Activated T-helper 1 cell treated with anti-CD3 and anti-CD28 coated beads, Interleukin-12 subunit alpha, Interleukin-12 subunit beta, Interleukin-2, Interleukin-4 antibody, amounts not matched to agents 30 ng/mL and 10 ng/mL and 1 ng/mL, durations not matched to agents 14 hours and 24 hours and 36 hours (primary cell): ENCODE results near the gene CDH19. TPM values are rescaled to one million over a fixed set of nuclear protein-coding genes. Genes with fewer than 3 reads are reported as not detected.

Experiments used
- DNase-seq: peaks from one replicate; pipeline ENCODE4 v3.0.0; 2021; ENCODE audit warnings: low spot score
- H3K27ac Mint-ChIP-seq: one replicate; pipeline ENCODE4 v1.8.0; 2021; ENCODE audit warnings: mild to moderate bottlenecking, mixed read lengths
- H3K27me3 Mint-ChIP-seq: one replicate; pipeline ENCODE4 v1.8.0; 2022; ENCODE audit warnings: mild to moderate bottlenecking, moderate library complexity, mixed read lengths; ENCODE audit not compliant: insufficient read depth
- H3K36me3 Mint-ChIP-seq: one replicate; pipeline ENCODE4 v1.8.0; 2021; ENCODE audit warnings: low read depth, mixed read lengths
- H3K4me1 Mint-ChIP-seq: one replicate; pipeline ENCODE4 v1.8.0; 2021; ENCODE audit warnings: low read depth, mixed read lengths
- H3K4me3 Mint-ChIP-seq: one replicate; pipeline ENCODE4 v1.8.0; 2021; ENCODE audit warnings: mild to moderate bottlenecking, moderate library complexity, mixed read lengths
- H3K9me3 Mint-ChIP-seq: one replicate; pipeline ENCODE4 v1.8.0; 2021; ENCODE audit warnings: mixed read lengths
- intact Hi-C: fragments of 100-400 bp; cut with micrococcal nuclease; formaldehyde crosslinking; loops from one replicate; pipeline ENCODE4 v1.15.1; 2024
- total RNA-seq: library from RNA; stranded (reverse); gene quantifications from 2 replicates; pipeline ENCODE4 v1.2.3, GENCODE V29; 2022

Gene CDH19
- total RNA-seq, 1 donor from 2014 or later: not detected

DNA sequence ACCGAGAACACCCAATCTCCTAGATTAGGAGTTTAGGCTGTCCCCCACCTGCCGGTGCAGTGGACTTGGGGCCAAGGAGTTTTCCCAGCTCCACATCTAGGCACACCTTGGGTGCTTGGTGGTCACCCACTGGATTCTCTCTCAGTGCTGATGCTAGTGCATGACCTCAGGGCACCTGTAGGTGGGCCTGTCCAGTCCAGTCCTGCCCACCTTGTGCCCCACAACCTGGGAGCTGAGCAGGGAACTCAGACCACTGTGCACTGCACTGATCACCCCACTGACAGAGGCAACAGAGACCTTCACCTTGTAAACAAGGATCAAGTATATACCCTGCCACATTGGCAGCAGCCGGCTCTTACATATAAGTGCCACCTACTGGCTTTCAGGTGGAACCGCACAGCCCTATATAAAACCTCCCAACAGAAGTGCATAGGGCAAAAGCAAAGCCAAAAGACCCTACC, 12.7 kb upstream of the CDH19 start:
- Mint-ChIP-seq H3K4me1 (no peaks in the 10 kb centered on the region), H3K4me3 (no peak overlapping the region), H3K27me3 (peaks cover 2% of the 10 kb centered on the region), H3K36me3 (no peaks in the 10 kb centered on the region), H3K9me3 (no peaks in the 10 kb centered on the region), H3K27ac (no peak overlapping the region)
- intact Hi-C loops: no loop called here
- DNase-seq: no peak

DNA sequence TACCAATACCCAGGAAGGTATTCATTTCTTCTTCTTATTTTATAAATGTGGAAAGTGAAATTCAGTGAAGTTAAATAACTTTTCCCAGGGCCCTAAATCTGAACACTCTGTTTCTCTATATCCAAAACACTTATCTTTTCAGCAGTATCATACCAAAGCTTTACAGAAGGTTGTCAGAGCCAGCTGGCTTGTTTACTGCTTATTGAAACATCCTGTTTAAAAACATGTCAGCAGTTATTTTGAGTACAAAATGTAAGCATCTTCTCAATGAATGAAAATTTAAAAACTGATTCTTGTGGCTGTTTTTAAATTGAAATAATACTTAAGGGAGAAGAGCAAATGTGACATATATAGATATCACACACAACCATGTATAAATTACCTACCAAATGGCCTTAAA, 11.3 kb upstream of the CDH19 start:
- no peak overlapping the region for H3K4me3 Mint-ChIP-seq
- intact Hi-C loops: no loop called here
- H3K4me1 Mint-ChIP-seq: no peaks in the 10 kb centered on the region
- no peaks in the 10 kb centered on the region for H3K36me3 Mint-ChIP-seq
- no peak overlapping the region for H3K27ac Mint-ChIP-seq
- H3K9me3 Mint-ChIP-seq: no peaks in the 10 kb centered on the region
- H3K27me3 Mint-ChIP-seq: peaks cover 2% of the 10 kb centered on the region
- no peak for DNase-seq

DNA sequence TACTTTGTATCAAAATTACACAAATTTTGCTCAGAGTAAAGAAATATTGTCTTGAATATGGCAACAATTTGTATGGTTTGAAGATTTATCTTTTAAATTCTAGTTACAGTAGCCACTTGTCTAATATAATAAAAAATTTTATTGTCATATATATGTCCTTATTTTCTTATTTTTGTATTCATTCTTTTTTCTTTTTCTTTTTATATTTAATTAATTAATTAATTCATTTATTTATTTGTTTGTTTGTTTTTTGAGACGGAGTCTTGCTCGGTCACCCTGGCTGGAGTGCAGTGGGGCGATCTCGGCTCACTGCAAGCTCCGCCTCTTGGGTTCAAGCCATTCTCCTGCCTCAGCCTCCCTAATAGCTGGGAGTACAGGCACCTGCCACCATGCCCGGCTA, 3.7 kb upstream of the CDH19 start:
- Mint-ChIP-seq H3K27ac (no peak overlapping the region), H3K27me3 (no peaks in the 10 kb centered on the region), H3K9me3 (no peaks in the 10 kb centered on the region), H3K4me1 (no peaks in the 10 kb centered on the region), H3K4me3 (no peak overlapping the region), H3K36me3 (no peaks in the 10 kb centered on the region)
- intact Hi-C loops: no loop called here
- no peak for DNase-seq

DNA sequence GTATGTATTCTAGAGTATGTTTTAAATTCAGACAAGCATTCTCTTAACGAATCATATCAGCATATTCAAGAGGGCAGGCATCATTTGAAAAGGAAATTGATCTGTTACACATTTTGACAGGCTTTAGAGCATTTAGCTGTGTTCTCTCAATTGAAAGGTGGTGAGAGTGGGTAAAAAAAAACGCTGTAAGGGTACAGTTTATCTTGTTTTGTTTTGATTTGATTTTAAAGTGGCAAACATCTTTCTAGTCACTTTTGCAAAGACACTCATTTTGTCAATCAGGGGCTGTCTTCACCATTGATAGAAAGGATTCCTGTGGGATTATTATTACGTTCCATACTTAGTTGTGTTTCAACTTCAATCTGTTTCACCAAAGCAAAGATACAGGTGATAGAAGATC, 2.2 kb downstream of the CDH19 start:
- no peaks in the 10 kb centered on the region for H3K36me3 Mint-ChIP-seq
- H3K4me3 Mint-ChIP-seq: no peak overlapping the region
- peaks cover 3% of the 10 kb centered on the region for H3K9me3 Mint-ChIP-seq
- DNase-seq: no peak
- no peaks in the 10 kb centered on the region for H3K4me1 Mint-ChIP-seq
- no peaks in the 10 kb centered on the region for H3K27me3 Mint-ChIP-seq
- H3K27ac Mint-ChIP-seq: no peak overlapping the region
- intact Hi-C loops: no loop called here

DNA sequence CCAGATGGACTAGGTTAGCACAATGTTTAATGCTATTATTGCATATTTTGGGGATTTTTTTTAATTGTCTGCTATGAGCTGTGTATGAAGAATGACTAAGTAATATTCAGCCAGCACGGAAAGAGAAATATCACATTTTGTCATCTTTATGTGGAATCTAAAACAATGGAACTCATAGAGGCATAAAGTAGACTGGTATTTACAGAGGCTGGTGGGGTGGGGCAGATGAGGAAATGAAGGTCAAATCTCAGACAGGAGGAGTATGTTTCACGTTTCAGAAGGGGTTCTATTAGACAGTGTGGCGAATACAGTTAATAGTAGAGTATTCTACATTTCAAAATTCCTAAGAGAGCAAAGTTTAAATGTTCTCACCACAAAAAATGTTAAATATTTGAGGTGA, 4.7 kb downstream of the CDH19 start:
- intact Hi-C loops: no loop called here
- Mint-ChIP-seq H3K9me3 (peaks cover 3% of the 10 kb centered on the region), H3K27me3 (no peaks in the 10 kb centered on the region), H3K4me3 (no peak overlapping the region), H3K27ac (no peak overlapping the region), H3K36me3 (no peaks in the 10 kb centered on the region), H3K4me1 (no peaks in the 10 kb centered on the region)
- DNase-seq: no peak

DNA sequence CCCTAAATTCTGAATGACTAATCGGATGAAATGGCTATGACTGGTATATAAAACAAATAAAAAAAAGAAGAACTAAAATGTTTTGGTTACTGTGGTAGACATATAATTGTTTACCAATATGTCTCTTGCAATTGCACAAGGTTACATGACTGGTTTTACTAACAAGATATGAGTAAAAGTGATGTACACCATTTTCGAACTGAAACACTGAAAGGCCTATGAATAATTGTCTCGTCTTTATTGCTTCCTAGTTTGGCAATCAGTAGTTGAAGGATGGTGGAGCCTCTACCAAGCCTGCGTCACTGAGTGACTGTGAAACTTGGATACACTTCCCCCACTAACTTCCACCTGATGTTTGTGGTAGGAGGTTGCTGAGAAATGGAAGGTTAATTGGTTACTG, 16.5 kb downstream of the CDH19 start:
- H3K27ac Mint-ChIP-seq: no peak overlapping the region
- no peak for DNase-seq
- intact Hi-C loops: no loop called here
- H3K27me3 Mint-ChIP-seq: no peaks in the 10 kb centered on the region
- H3K9me3 Mint-ChIP-seq: no peaks in the 10 kb centered on the region
- H3K4me1 Mint-ChIP-seq: no peaks in the 10 kb centered on the region
- H3K36me3 Mint-ChIP-seq: no peaks in the 10 kb centered on the region
- no peak overlapping the region for H3K4me3 Mint-ChIP-seq

DNA sequence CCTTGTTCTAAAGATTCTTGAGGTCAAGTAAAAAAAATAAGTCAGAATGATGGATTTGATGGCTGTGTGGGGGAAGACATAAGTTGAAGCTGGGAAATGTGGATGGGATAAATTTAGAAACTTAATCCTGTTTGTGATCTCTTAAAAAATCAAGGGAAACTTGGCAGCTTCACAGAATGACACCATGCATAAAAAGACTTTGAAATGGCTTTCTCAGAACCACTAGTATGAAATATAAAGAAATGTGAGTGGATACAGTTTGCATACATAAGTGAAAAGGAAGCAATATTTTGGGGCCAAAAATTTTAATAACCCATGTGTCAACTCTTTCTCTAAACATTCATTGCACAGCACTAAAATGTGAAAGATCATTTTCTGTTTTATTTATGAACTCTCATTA, 21.7 kb downstream of the CDH19 start:
- Mint-ChIP-seq H3K27ac (no peak overlapping the region), H3K36me3 (no peaks in the 10 kb centered on the region), H3K4me3 (no peak overlapping the region), H3K27me3 (no peaks in the 10 kb centered on the region), H3K9me3 (peaks cover 3% of the 10 kb centered on the region), H3K4me1 (no peaks in the 10 kb centered on the region)
- intact Hi-C loops: no loop called here
- DNase-seq: no peak

DNA sequence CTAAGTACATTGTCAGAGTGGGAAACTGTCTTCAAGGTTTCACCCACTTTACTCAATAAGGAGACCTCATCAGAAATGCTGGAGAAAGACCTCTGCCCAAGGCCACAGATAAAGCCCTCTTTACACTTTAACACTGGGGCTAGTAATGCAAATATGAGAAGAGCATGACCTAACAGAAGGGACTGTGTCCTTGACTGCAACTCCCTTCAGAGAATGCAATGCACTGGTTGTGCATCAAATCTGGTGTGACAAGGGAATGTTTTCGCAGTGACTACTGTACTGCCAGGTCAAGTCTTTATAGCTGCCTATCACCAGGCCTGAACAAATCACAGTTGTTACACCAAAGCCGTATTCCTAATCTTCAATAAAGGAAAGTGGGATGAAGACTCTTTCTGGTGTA, 28.6 kb downstream of the CDH19 start:
- intact Hi-C loops: no loop called here
- H3K27me3 Mint-ChIP-seq: no peaks in the 10 kb centered on the region
- H3K9me3 Mint-ChIP-seq: no peaks in the 10 kb centered on the region
- no peak for DNase-seq
- no peaks in the 10 kb centered on the region for H3K36me3 Mint-ChIP-seq
- no peak overlapping the region for H3K27ac Mint-ChIP-seq
- no peak overlapping the region for H3K4me3 Mint-ChIP-seq
- H3K4me1 Mint-ChIP-seq: no peaks in the 10 kb centered on the region

DNA sequence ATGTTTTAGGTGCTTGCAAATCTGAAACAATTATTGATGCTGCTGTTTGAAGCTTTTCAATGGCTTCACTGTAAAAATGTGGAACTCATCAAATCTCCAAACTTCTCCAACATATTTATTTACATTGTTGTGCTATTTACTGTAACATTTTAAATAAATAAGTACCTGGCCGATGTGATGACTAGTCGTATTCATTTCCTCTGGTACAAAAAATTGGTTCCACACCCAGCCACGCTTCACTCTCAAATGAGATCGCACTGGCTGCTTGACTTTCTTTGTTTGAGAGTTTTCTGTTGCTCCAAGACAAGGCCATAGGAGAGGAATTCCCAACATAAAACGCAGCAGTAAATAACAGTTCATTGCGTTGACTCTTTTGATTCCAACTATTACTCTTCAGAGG, 32.0 kb downstream of the CDH19 start:
- DNase-seq: no peak
- Mint-ChIP-seq H3K27me3 (no peaks in the 10 kb centered on the region), H3K4me3 (no peak overlapping the region), H3K27ac (no peak overlapping the region), H3K9me3 (no peaks in the 10 kb centered on the region), H3K4me1 (no peaks in the 10 kb centered on the region), H3K36me3 (no peaks in the 10 kb centered on the region)
- intact Hi-C loops: no loop called here

DNA sequence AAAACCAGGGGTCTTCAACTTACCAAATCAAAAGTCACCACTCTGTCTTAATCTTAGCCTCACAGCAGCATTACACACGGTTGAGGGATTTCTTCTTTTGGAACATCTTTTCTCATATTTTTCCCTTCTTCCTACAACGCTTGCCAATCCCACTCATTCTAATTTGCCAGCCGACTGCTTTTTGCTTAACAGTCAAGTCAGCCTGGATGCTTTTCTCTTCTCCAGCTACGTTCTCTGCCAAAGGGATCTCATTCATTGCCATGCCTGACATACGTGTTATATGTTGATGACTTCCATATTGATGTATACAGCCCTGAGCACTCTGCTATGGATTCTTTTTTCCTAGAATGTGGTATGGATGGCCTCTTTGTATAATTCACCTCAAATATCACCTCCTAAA, 37.3 kb downstream of the CDH19 start:
- no peak for DNase-seq
- intact Hi-C loops: no loop called here

DNA sequence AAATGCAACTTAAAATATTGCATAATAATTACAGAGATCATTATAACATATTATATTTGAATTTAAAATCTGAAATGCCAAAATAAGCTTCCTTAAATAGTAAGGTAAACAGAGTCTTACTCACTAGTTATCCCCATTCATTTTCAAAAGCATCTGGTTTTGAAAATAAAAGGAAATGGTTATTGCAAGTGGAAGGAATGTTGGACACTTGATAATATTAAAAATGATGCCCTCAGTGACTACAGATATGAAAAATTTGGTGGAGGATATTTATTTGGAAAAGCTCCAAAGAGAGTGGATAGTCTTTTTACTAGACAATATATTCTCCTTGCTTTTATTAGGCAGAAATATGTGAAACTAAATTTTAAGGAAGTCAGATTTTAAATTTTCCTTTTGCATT, 39.7 kb downstream of the CDH19 start:
- Mint-ChIP-seq H3K9me3 (no peaks in the 10 kb centered on the region), H3K4me1 (no peaks in the 10 kb centered on the region), H3K27me3 (no peaks in the 10 kb centered on the region), H3K4me3 (no peak overlapping the region), H3K27ac (no peak overlapping the region), H3K36me3 (no peaks in the 10 kb centered on the region)
- intact Hi-C loops: no loop called here
- no peak for DNase-seq

More for the DNA sequence above, 37.3 kb downstream of the CDH19 start:
- Mint-ChIP-seq H3K27ac (no peak overlapping the region), H3K9me3 (no peaks in the 10 kb centered on the region), H3K27me3 (no peaks in the 10 kb centered on the region), H3K4me3 (no peak overlapping the region), H3K36me3 (no peaks in the 10 kb centered on the region), H3K4me1 (no peaks in the 10 kb centered on the region)

DNA sequence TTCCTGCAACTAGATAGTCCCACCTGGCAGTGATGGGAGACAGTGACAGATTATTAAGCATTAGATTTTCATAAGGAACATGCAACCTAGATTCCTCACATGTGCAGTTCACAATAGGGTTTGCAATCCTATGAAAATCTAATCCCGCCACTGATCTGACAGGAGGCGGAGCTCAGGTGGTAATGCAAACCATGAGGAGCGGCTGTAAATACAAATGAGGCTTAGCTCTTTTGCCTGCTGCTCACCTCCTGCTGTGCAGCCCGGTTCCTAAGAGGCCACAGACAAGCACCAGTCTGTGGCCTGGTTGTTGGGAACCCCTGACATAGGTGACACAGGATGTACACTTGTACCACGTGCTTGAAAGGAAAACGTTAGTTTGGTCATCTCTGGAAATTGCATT, 41.6 kb downstream of the CDH19 start:
- no peaks in the 10 kb centered on the region for H3K27me3 Mint-ChIP-seq
- no peak overlapping the region for H3K27ac Mint-ChIP-seq
- H3K4me3 Mint-ChIP-seq: no peak overlapping the region
- intact Hi-C loops: no loop called here
- DNase-seq: no peak
- H3K4me1 Mint-ChIP-seq: no peaks in the 10 kb centered on the region
- H3K36me3 Mint-ChIP-seq: no peaks in the 10 kb centered on the region
- H3K9me3 Mint-ChIP-seq: no peaks in the 10 kb centered on the region

DNA sequence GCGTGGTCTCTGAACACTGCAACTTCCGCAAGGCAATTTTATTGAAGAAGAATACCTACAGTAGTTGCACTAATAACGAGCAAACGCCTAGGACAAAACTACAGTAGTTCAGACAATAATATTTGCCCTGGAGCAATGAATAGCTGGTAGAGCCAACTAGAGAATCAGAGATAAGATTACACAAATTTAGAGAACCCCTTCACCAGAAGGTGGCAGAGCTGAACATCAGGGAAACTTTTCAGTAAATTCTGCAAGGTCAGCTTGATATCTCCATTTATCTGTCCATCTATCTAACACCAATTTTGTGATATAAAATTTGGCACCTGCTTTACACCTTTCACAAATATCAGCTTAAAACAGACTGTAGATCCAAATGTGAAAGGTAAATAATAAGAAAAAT, 43.8 kb downstream of the CDH19 start:
- Mint-ChIP-seq H3K36me3 (no peaks in the 10 kb centered on the region), H3K4me3 (no peak overlapping the region), H3K4me1 (no peaks in the 10 kb centered on the region), H3K27me3 (no peaks in the 10 kb centered on the region), H3K27ac (no peak overlapping the region), H3K9me3 (no peaks in the 10 kb centered on the region)
- DNase-seq: no peak
- intact Hi-C loops: no loop called here

DNA sequence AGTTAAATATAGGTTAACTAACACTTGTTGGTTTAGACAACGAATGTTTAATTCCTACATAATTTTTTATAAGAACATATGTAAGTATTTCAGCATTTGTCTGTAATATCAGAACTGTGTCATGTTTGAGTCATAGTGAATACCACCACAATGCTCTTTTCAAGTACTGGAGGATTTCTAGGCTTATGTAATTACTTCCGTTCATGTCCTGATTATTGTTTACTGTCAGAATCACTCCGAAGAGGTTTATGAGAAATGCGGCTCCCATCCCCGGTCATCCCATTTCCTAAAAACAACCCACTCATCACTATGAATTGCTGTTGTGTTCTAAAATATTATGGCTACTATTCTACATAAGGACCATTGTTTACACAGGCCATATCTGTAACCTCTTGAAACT, 45.1 kb downstream of the CDH19 start:
- Mint-ChIP-seq H3K4me1 (no peaks in the 10 kb centered on the region), H3K4me3 (no peak overlapping the region), H3K27ac (no peak overlapping the region), H3K27me3 (no peaks in the 10 kb centered on the region), H3K36me3 (no peaks in the 10 kb centered on the region), H3K9me3 (no peaks in the 10 kb centered on the region)
- intact Hi-C loops: no loop called here
- DNase-seq: no peak
